Activated CD8-positive, alpha-beta T cell treated with anti-CD3 and anti-CD28 coated beads for 36 hours (primary cell): Measurements from ENCODE around the gene ADRB1. TPM values are rescaled to one million over a fixed set of nuclear protein-coding genes. Genes with fewer than 3 reads are reported as not detected.

Experiments used
- ATAC-seq: fragments of 200-7000 bp; cut with Tn5 transposase; one replicate; pipeline ENCODE4 v1.10.0; 2021; ENCODE audit warnings: mild to moderate bottlenecking, moderate library complexity
- CTCF ChIA-PET: fragments of 350-600 bp; sonication (Branson Sonifier 250); formaldehyde crosslinking; loops from one replicate; lab custom pipeline; 2021; ENCODE audit warnings: antibody characterized with exemption; lab: Charles Lee
- POLR2A ChIA-PET: fragments of 350-600 bp; sonication (Branson Sonifier 250); formaldehyde crosslinking; loops from one replicate; lab custom pipeline; 2021; ENCODE audit warnings: antibody characterized with exemption; lab: Charles Lee
- DNase-seq: peaks from one replicate; pipeline ENCODE4 v3.0.0-alpha.2; 2020
- H3K27ac Mint-ChIP-seq: one replicate; pipeline ENCODE4 v1.8.0; 2021; ENCODE audit warnings: mild to moderate bottlenecking, mixed read lengths
- H3K27me3 Mint-ChIP-seq: one replicate; pipeline ENCODE4 v1.8.0; 2021; ENCODE audit warnings: mixed read lengths
- H3K36me3 Mint-ChIP-seq: one replicate; pipeline ENCODE4 v1.8.0; 2021; ENCODE audit warnings: low read depth, mixed read lengths
- H3K4me1 Mint-ChIP-seq: one replicate; pipeline ENCODE4 v1.8.0; 2021; ENCODE audit warnings: low read depth, mixed read lengths
- H3K4me3 Mint-ChIP-seq: one replicate; pipeline ENCODE4 v1.8.0; 2021; ENCODE audit warnings: mild to moderate bottlenecking, moderate library complexity, mixed read lengths
- H3K9me3 Mint-ChIP-seq: one replicate; pipeline ENCODE4 v1.8.0; 2021; ENCODE audit warnings: mixed read lengths
- CTCF ChIP-seq: fragments of 200-600 bp; IDR thresholded peaks from one replicate; pipeline ENCODE4 v1.8.0; 2022; ENCODE audit warnings: antibody characterized with exemption, mild to moderate bottlenecking
- intact Hi-C: fragments of 100-400 bp; cut with micrococcal nuclease; formaldehyde crosslinking; loops from one replicate; pipeline ENCODE4 v1.10.0; 2022
- total RNA-seq, 2 experiments: library from RNA; stranded (reverse); gene quantifications; one replicate each; pipeline ENCODE4 v1.2.3, GENCODE V29; 2021

ADRB1 gene
- total RNA-seq, 2 experiments from 2014 or later, result 0.27 to 0.40 TPM

GRCh38 chr10:114002422-114002821 is 41.2 kb upstream of the ADRB1 start:
- Mint-ChIP-seq H3K9me3 (no peaks in the 10 kb centered on the region), H3K36me3 (no peaks in the 10 kb centered on the region), H3K4me3 (no peak overlapping the region), H3K4me1 (no peaks in the 10 kb centered on the region), H3K27ac (no peak overlapping the region), H3K27me3 (peaks cover 18% of the 10 kb centered on the region)
- TF ChIP-seq CTCF, result no peak
- POLR2A ChIA-PET, result no interaction called here
- no peak for DNase-seq
- no peak for ATAC-seq
- CTCF ChIA-PET, result no interaction called here
- intact Hi-C loops, result no loop called here

GRCh38 chr10:114003161-114003941 is 40.3 kb upstream of the ADRB1 start:
- POLR2A ChIA-PET, result no interaction called here
- no peak overlapping the region for H3K4me3 Mint-ChIP-seq
- intact Hi-C loops, result no loop called here
- DNase-seq, result no peak
- peaks cover 18% of the 10 kb centered on the region for H3K27me3 Mint-ChIP-seq
- no peaks in the 10 kb centered on the region for H3K4me1 Mint-ChIP-seq
- H3K9me3 Mint-ChIP-seq, result no peaks in the 10 kb centered on the region
- no peak overlapping the region for H3K27ac Mint-ChIP-seq
- no peak for TF ChIP-seq CTCF
- H3K36me3 Mint-ChIP-seq, result no peaks in the 10 kb centered on the region
- CTCF ChIA-PET, result no interaction called here
- no peak for ATAC-seq

- H3K4me3 Mint-ChIP-seq, result no peak overlapping the region
- ATAC-seq, result no peak
- ChIA-PET POLR2A (no interaction called here), CTCF (no interaction called here)
- peaks cover 9% of the 10 kb centered on the region for H3K27me3 Mint-ChIP-seq
- no peaks in the 10 kb centered on the region for H3K4me1 Mint-ChIP-seq
- intact Hi-C loops, result no loop called here
- no peaks in the 10 kb centered on the region for H3K9me3 Mint-ChIP-seq
- no peak overlapping the region for H3K27ac Mint-ChIP-seq
- no peaks in the 10 kb centered on the region for H3K36me3 Mint-ChIP-seq
- DNase-seq, result no peak
- no peak for TF ChIP-seq CTCF
These were observed 34.2 kb upstream of the ADRB1 start for GRCh38 chr10:114009281-114009996.

- ATAC-seq (no peak), DNase-seq (no peak)
- Mint-ChIP-seq H3K9me3 (no peaks in the 10 kb centered on the region), H3K27me3 (peaks cover 2% of the 10 kb centered on the region), H3K4me3 (no peak overlapping the region), H3K4me1 (no peaks in the 10 kb centered on the region), H3K36me3 (no peaks in the 10 kb centered on the region), H3K27ac (no peak overlapping the region)
- intact Hi-C loops, result no loop called here
- TF ChIP-seq CTCF, result no peak
- CTCF ChIA-PET, result no interaction called here
- POLR2A ChIA-PET, result no interaction called here
These were observed 33.4 kb upstream of the ADRB1 start for GRCh38 chr10:114010316-114010715.

- ChIA-PET CTCF (no interaction called here), POLR2A (no interaction called here)
- Mint-ChIP-seq H3K9me3 (peaks cover 6% of the 10 kb centered on the region), H3K36me3 (no peaks in the 10 kb centered on the region), H3K4me3 (no peak overlapping the region), H3K27me3 (peaks cover 6% of the 10 kb centered on the region), H3K27ac (no peak overlapping the region), H3K4me1 (no peaks in the 10 kb centered on the region)
- no peak for TF ChIP-seq CTCF
- intact Hi-C loops, result no loop called here
- no peak for ATAC-seq
- no peak for DNase-seq
These were observed 31.0 kb upstream of the ADRB1 start for GRCh38 chr10:114012650-114013049.
